HG03025 (cell line): Measurements from ENCODE around the gene APH1B.
A peak's percentile ranks its signal among the peaks of the same experiment; 100 is the strongest.

Source experiments
- ATAC-seq: cut with Tn5 transposase; IDR thresholded peaks from one replicate; pipeline ENCODE4 v1.9.1; 2021; ENCODE audit warnings: mild to moderate bottlenecking, moderate library complexity; ENCODE audit not compliant: unreplicated experiment, low FRiP score

Gene APH1B

DNA sequence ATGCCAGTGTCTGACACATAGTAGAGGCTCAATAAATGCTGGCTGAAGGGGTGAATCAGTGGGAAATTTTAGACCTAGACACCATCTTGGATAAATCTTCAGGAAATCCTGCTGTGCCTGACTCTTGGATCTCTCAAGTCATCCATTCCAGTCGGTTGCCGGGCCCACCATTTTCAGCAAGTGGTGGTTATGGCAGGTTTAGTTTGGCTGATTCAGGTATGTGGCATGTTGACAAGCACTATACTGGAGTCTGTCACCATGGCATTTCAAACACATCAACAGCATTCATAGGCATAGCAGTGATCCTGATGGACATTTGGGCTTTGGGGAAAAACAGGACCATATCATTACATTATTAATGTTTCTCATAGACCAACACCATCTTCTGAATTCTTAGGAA is 25.7 kb upstream of the APH1B start:
- ATAC-seq: no peak

DNA sequence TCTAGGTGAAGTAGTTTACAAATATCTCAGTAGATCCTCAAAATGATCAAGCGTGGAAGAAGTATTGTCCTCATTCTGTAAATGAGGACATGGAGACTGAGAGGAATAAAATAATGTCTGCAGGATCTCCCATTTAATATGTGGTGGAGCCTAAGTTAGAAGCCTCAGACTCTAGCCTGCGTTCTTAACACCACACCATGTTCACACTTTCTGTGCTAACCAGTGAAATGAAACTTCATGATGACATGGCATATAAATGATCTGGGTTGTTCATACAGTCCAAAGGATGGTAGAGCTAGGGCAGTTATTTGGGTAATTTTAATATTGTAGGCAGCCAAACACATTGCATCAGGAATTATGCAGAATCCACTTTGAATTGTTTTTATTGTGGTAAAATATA is 25.1 kb upstream of the APH1B start:
- ATAC-seq: no peak

- ATAC-seq: no peak
These were observed 22.4 kb upstream of the APH1B start for GRCh38 chr15:63254991-63255390.

DNA sequence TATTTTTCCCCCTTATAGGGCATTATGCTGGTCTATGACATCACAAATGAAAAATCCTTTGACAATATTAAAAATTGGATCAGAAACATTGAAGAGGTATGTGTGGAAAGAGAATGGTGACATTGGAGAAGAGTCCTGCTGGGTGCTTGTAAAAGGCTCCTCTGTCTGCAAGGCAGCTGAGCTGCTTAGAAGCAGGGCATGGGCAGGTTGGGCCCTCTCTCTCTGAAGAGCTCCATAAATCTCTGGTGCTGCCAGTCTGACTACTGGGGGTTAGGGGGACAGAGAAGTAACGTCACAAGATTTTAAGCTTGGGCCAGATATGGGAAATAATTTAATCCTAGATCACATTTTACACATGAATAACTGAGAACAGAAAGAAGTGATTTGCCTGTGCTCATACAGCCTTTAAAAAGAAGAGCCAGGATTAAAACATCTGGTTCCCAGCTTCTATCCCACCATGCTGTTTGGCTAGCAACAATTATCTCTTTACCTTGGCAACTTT is 21.9 kb upstream of the APH1B start:
- no peak for ATAC-seq

GRCh38 chr15:63256433-63257274 is 20.8 kb upstream of the APH1B start:
- ATAC-seq: no peak

- no peak for ATAC-seq
These were observed 18.7 kb upstream of the APH1B start for GRCh38 chr15:63258658-63259057.

DNA sequence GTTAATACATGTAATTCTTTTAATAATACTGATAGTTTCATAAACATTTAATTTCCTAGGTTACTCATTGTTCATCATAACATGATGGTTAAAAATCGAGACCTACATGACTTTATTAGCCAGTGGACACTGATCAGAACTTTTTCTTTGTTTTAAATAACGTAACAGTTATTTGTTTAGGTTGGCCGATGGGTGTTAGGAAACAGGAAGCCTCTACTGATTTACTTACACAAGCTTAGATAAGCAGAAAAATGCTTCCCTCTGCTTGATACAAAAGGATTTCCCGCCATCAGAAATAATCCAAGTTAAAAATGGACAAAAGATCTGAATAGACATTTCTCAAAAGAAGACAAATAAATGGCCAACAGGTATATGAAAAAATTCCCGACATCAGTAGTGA is 16.6 kb upstream of the APH1B start:
- no peak for ATAC-seq

GRCh38 chr15:63261311-63261710 is 16.1 kb upstream of the APH1B start:
- ATAC-seq: no peak

GRCh38 chr15:63263519-63263918 is 13.9 kb upstream of the APH1B start:
- no peak for ATAC-seq

DNA sequence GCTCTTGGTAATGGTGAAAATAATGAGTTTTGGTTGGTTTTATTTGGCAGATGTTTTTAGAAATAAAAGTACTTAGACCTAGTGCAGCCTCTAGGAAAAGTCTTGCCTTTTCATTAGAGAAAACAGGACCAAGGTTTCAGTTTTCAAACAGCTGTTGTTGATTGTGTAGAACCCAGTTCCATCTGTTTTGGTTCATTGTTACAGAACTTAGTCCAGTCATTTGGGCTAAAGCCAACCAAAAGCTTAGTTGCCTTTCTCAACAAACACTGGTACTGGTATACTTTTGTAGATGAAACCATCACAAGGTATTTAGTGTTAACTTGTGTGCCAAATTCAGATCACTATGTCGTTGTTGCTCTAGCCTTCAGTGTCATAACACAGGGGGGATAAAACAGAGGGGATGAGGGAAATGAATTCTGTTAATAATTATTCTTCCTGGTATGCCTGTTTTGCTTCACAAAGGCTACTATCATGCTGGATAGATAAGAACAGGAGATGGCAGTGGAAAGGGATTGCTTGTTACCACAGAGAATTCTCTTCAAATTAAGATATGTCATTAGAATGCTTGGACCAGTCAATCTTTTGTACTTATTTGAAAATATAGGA is 12.6 kb upstream of the APH1B start:
- ATAC-seq: no peak

DNA sequence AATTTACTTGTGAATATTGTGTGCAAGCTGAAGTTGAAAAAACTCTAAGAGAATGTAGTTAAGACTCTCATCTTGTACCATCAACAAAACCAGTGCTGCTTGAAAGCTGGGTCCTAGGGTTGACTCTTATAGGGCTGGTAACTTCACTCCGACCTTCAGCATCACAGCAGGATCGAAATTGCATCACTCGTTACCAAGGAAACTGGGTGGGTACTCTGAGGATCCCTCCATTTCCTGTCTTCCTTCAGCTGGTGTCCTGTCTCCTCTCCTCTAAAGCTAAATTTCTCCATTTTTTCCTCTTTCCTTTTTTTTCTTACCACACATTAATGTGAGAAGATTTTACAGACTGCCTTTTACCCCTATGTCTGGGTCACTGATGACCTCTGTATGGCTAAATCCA is 3.0 kb upstream of the APH1B start:
- no peak for ATAC-seq

GRCh38 chr15:63276342-63277037 is 915 bp upstream of the APH1B start:
- no peak for ATAC-seq

GRCh38 chr15:63277893-63278456 is 570 bp downstream of the APH1B start:
- ATAC-seq: peak; percentile 27

GRCh38 chr15:63283126-63283525 is 5.7 kb downstream of the APH1B start:
- no peak for ATAC-seq

GRCh38 chr15:63284335-63284734 is 6.9 kb downstream of the APH1B start:
- ATAC-seq: no peak

- no peak for ATAC-seq
These were observed 9.7 kb downstream of the APH1B start for GRCh38 chr15:63287109-63287508.

GRCh38 chr15:63288342-63288741 is 10.9 kb downstream of the APH1B start:
- no peak for ATAC-seq

DNA sequence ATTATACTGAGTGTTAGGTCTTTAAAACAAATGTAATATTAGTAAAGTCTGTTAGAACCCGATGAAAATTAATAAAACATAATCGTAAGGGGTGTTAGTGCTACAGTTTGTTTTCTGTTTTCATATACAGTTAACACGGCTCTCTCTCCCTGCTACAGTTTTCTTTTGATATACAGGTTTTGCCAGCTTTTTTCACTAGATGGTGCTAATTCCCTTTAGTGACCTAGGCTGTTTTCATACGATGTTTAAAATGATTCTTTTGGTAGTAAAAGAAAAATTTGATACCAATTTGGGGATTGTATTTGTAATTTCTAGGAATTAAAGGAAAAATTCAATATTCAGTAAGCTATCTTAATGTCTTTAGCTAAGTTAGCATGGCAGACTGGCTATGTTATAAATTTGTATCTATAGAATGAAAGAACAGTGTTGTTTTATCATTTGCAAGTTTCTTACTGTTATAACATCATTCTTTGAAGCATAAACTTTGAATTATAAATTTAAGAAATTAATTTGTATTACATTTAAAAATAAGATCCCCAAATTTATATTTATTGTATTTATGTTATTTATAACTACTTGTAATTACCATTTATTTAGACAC is 11.5 kb downstream of the APH1B start:
- no peak for ATAC-seq

DNA sequence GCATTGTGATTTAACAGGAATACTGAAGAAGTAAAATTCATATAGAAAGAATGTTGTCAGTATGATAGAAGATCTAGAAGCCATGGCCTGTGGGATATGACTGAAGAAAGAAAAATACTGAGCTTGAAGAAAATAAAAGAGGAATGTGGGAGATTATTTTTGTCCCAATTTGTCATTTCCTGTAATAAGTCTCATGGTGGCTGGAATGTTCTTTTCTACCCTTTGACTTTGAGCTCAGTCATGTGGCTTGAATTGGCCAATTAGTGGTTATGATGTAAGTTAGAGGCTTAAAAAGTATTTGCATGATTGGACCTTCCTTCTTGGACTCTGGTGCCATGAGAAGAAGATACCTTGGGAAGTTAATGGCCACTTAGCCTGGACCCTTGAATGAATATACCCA is 14.1 kb downstream of the APH1B start:
- no peak for ATAC-seq

- ATAC-seq: no peak
These were observed 14.8 kb downstream of the APH1B start for GRCh38 chr15:63292241-63292640.

DNA sequence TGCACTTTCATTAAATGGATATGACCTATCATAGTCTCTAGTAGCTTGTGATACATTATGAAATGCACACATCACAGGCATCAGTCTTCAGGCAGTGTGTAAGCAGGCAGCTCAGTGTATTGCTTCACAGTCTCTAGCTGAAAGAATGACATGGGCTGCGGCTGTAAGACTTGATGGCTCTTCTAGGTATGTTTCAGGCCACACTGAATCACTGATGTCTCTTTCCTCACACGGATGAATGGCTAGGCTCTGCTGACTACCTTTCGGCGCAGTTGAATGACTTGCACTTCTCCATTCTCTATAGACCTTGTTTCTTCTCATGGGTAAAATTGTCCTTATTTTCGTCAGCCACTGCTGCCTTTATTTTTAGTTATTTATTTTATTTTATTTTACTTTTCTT is 15.4 kb downstream of the APH1B start:
- no peak for ATAC-seq
